Measurements from ENCODE around the gene C1orf232.

C1orf232 gene

GRCh38 chr1:26122988-26123973 is 45.5 kb downstream of the C1orf232 start:
- peak; percentile 16 for DNase-seq

- DNase-seq, result no peak
Measured at GRCh38 chr1:26121854-26122773, 46.6 kb downstream of the C1orf232 start.

GRCh38 chr1:26119892-26120608 is 48.7 kb downstream of the C1orf232 start:
- DNase-seq, result no peak

- DNase-seq, result no peak
Measured at GRCh38 chr1:26114165-26114927, 54.4 kb downstream of the C1orf232 start.

Data from stimulated activated CD4-positive, alpha-beta T cell treated with anti-CD3 and anti-CD28 coated beads, Interleukin-1b, Interleukin-23, amount 100 ng/mL, for 48 hours (primary cell).